HG03280 (cell line): ENCODE results near the gene DDX60.
"Not testable (repeated sequence)": the region's sequence is repeated elsewhere in the genome, so short reads cannot be mapped to it uniquely, and the experiment has no call there.

Experiments
- ATAC-seq: cut with Tn5 transposase; IDR thresholded peaks from one replicate; pipeline ENCODE4 v1.9.1; 2021; ENCODE audit warnings: mild to moderate bottlenecking, moderate library complexity; ENCODE audit not compliant: unreplicated experiment

DDX60 gene

GRCh38 chr4:168318266-168318895, at the start of gene DDX60:
DDX60 (minus strand) TSS chr4:168318752; CDS start chr4:168311259, 7,493 bp downstream.
- peak; percentile 99 for ATAC-seq

- no peak for ATAC-seq
Measured at GRCh38 chr4:168367065-168367464, 48.5 kb upstream of the DDX60 start.

GRCh38 chr4:168362025-168362401, 43.5 kb upstream of the DDX60 start:
- ATAC-seq, result no peak

- ATAC-seq, result peak; percentile 43
Measured at GRCh38 chr4:168361365-168362024, 42.9 kb upstream of the DDX60 start.

- no peak for ATAC-seq
Measured at GRCh38 chr4:168360271-168360670, 41.7 kb upstream of the DDX60 start.

GRCh38 chr4:168357941-168358340, 39.4 kb upstream of the DDX60 start:
- ATAC-seq, result no peak

- ATAC-seq, result no peak
Measured at GRCh38 chr4:168353746-168354145, 35.2 kb upstream of the DDX60 start.

GRCh38 chr4:168337550-168337940, 19.0 kb upstream of the DDX60 start:
- no peak for ATAC-seq

GRCh38 chr4:168336837-168337549, 18.4 kb upstream of the DDX60 start:
- no peak for ATAC-seq

- ATAC-seq, result no peak
Measured at GRCh38 chr4:168335621-168336020, 17.1 kb upstream of the DDX60 start.

GRCh38 chr4:168334053-168334452, 15.5 kb upstream of the DDX60 start:
- no peak for ATAC-seq

- ATAC-seq, result not testable (repeated sequence)
Measured at GRCh38 chr4:168330575-168330974, 12.0 kb upstream of the DDX60 start.

GRCh38 chr4:168325591-168325990, 7.0 kb upstream of the DDX60 start:
- ATAC-seq, result no peak

GRCh38 chr4:168321006-168321405, 2.5 kb upstream of the DDX60 start:
- ATAC-seq, result no peak

- no peak for ATAC-seq
Measured at GRCh38 chr4:168319486-168320019, 1.0 kb upstream of the DDX60 start.

- ATAC-seq, result no peak
Measured at GRCh38 chr4:168317621-168318020, 931 bp downstream of the DDX60 start.

GRCh38 chr4:168309781-168310180, 8.8 kb downstream of the DDX60 start:
- ATAC-seq, result no peak

- no peak for ATAC-seq
Measured at GRCh38 chr4:168308912-168309311, 9.6 kb downstream of the DDX60 start.

GRCh38 chr4:168306476-168306875, 12.1 kb downstream of the DDX60 start:
- no peak for ATAC-seq

- no peak for ATAC-seq
Measured at GRCh38 chr4:168304744-168305459, 13.7 kb downstream of the DDX60 start.

GRCh38 chr4:168303430-168303829, 15.1 kb downstream of the DDX60 start:
- ATAC-seq, result not testable (repeated sequence)
